GM12878 (cell line): ENCODE results near the gene TMEM238L. TPM values are rescaled to one million over a fixed set of nuclear protein-coding genes. Genes with fewer than 3 reads are reported as not detected.

Source experiments
- ATAC-seq: fragments of 200-7000 bp; cut with Tn5 transposase; 3 replicates; pipeline ENCODE4 v1.9.1; 2020; ENCODE audit warnings: mild to moderate bottlenecking, moderate library complexity
- BruUV-seq: library from RNA; stranded (reverse); fragments of 400-500 nt; replicated peaks from 2 replicates; lab custom pipeline; 2021; lab: Mats Ljungman, UMichigan
- CTCF ChIA-PET: fragments of 300-600 bp; sonication (Branson Sonifier 250); formaldehyde crosslinking; extraction: SDS; loops from one replicate; lab custom pipeline; 2021; ENCODE audit warnings: inconsistent platforms; lab: Yijun Ruan, JAX
- POLR2A ChIA-PET: fragments of 350-600 bp; formaldehyde crosslinking; extraction: SDS; loops from one replicate; lab custom pipeline; 2021; ENCODE audit warnings: inconsistent platforms; lab: Charles Lee
- RAD21 ChIA-PET: fragments of 300-600 bp; sonication (Branson Sonifier 250); formaldehyde crosslinking; loops from one replicate; lab custom pipeline; 2023; ENCODE audit warnings: antibody characterized with exemption; ENCODE audit not compliant: unreplicated experiment; lab: Charles Lee
- SMC1A ChIA-PET: fragments of 300-600 bp; sonication (Branson Sonifier 250); formaldehyde crosslinking; loops from one replicate; lab custom pipeline; 2023; ENCODE audit not compliant: unreplicated experiment, uncharacterized antibody; lab: Charles Lee
- DNase-seq: peaks from one replicate; pipeline ENCODE4 v3.0.0-alpha.2; 2011; ENCODE audit warnings: low read depth, low spot score
- FAIRE-seq: peaks from 3 replicates; lab custom pipeline; 2011; peaks lifted over from hg19 to GRCh38; lab: Jason Lieb, UNC
- H2AFZ ChIP-seq: 2 replicates; pipeline ENCODE4 v1.6.0; 2011; ENCODE audit warnings: low read depth, low read length, control low read depth; ENCODE audit not compliant: control insufficient read depth
- H3K27ac ChIP-seq: 2 replicates; pipeline ENCODE4 v1.5.1; 2011; ENCODE audit warnings: control low read depth; ENCODE audit not compliant: control insufficient read depth, insufficient read depth
- H3K27me3 ChIP-seq, 2 experiments: replicated peaks in 1 of 2; 2 replicates each; pipeline versions ENCODE4 v1.6.0 to v1.6.1; 2011; ENCODE audit warnings: low read length in 1 of 2; ENCODE audit not compliant: control insufficient read depth in 2 of 2, insufficient read depth in 2 of 2
- H3K36me3 ChIP-seq, 2 experiments: 2 replicates each; pipeline ENCODE4 v1.5.1; 2011; ENCODE audit warnings: low read length in 1 of 2; ENCODE audit not compliant: control insufficient read depth in 2 of 2, insufficient read depth in 2 of 2
- H3K4me1 ChIP-seq: 2 replicates; pipeline ENCODE4 v1.6.1; 2011; ENCODE audit warnings: mild to moderate bottlenecking, low read length, moderate library complexity, mixed read lengths; ENCODE audit not compliant: control insufficient read depth, insufficient read depth
- H3K4me2 ChIP-seq: 2 replicates; pipeline ENCODE4 v1.6.0; 2011; ENCODE audit warnings: control low read depth; ENCODE audit not compliant: control insufficient read depth, insufficient read depth
- H3K4me3 ChIP-seq: fragments of 200-600 bp; sonication (generic); 2 replicates; pipeline ENCODE4 v1.5.1; 2016
- H3K79me2 ChIP-seq: 2 replicates; pipeline ENCODE4 v1.6.0; 2011; ENCODE audit warnings: low read length; ENCODE audit not compliant: control insufficient read depth, insufficient read depth
- H3K9ac ChIP-seq: 2 replicates; pipeline ENCODE4 v1.8.0; 2011; ENCODE audit warnings: low read length, control low read depth, mixed read lengths; ENCODE audit not compliant: control insufficient read depth, insufficient read depth
- H3K9me3 ChIP-seq: replicated peaks from 3 replicates; pipeline ENCODE4 v1.5.1; 2011; ENCODE audit warnings: mild to moderate bottlenecking, low read length; ENCODE audit not compliant: control insufficient read depth, insufficient read depth
- H4K20me1 ChIP-seq: 2 replicates; pipeline ENCODE4 v1.6.0; 2011; ENCODE audit not compliant: control insufficient read depth, insufficient read depth
- ASH2L ChIP-seq: fragments of 300-600, 200-600 bp; sonication (generic); IDR thresholded peaks from 2 replicates; pipeline ENCODE4 v1.6.1; 2017; ENCODE audit warnings: low read depth, mild to moderate bottlenecking, borderline replicate concordance
- BMI1 ChIP-seq: fragments of 450-650 bp; IDR thresholded peaks from 2 replicates; pipeline ENCODE4 v1.6.1; 2016; ENCODE audit warnings: mild to moderate bottlenecking, moderate library complexity, borderline replicate concordance
- CREM ChIP-seq: IDR thresholded peaks from 2 replicates; pipeline ENCODE4 v1.6.1; 2014; ENCODE audit warnings: antibody characterized with exemption, low read depth
- EP300 ChIP-seq, 2 experiments: fragments of 150-350 bp in 1 of 2; IDR thresholded peaks; 2 replicates each; pipeline ENCODE4 v1.6.1; 2011 to 2012; ENCODE audit warnings: low read depth in 2 of 2, low read length in 2 of 2, borderline replicate concordance in 1 of 2, improper control_type of control experiment in 1 of 2, inconsistent platforms in 1 of 2; ENCODE audit not compliant: control insufficient read depth in 1 of 2
- FOS ChIP-seq: IDR thresholded peaks from 3 replicates; pipeline ENCODE4 v1.6.1; 2011; ENCODE audit warnings: borderline replicate concordance; ENCODE audit not compliant: insufficient read length; ENCODE audit errors: extremely low read depth
- FOXK2 ChIP-seq: fragments of 450-650 bp; IDR thresholded peaks from 2 replicates; pipeline ENCODE4 v1.6.1; 2017; ENCODE audit warnings: mild to moderate bottlenecking, moderate library complexity
- HCFC1 ChIP-seq: fragments of 150-350 bp; IDR thresholded peaks from 2 replicates; pipeline ENCODE4 v1.6.1; 2014; ENCODE audit warnings: low read length
- POLR2AphosphoS2 ChIP-seq: IDR thresholded peaks from 2 replicates; pipeline ENCODE4 v1.6.1; 2011; ENCODE audit warnings: low read depth, mild to moderate bottlenecking, low read length, improper control_type of control experiment, moderate library complexity
- RBBP5 ChIP-seq: fragments of 200-600 bp; sonication (generic); conservative IDR thresholded peaks from 2 replicates; pipeline ENCODE4 v1.6.1; 2016
- RCOR1 ChIP-seq: conservative IDR thresholded peaks from 2 replicates; pipeline ENCODE4 v1.6.1; 2012; ENCODE audit warnings: low read depth, low read length, improper control_type of control experiment
- RUNX3 ChIP-seq: IDR thresholded peaks from 2 replicates; pipeline ENCODE4 v1.6.1; 2012; ENCODE audit warnings: low read length, inconsistent platforms
- STAT3 ChIP-seq: IDR thresholded peaks from 2 replicates; pipeline ENCODE4 v1.6.1; 2011; ENCODE audit warnings: low read depth, low read length, improper control_type of control experiment
- SUPT20H ChIP-seq: IDR thresholded peaks from 2 replicates; pipeline ENCODE4 v1.6.1; 2011; ENCODE audit warnings: low read depth, mild to moderate bottlenecking, low read length, moderate library complexity, borderline replicate concordance; ENCODE audit not compliant: control insufficient read depth
- ZNF24 ChIP-seq: fragments of 450-650 bp; IDR thresholded peaks from 2 replicates; pipeline ENCODE4 v1.6.1; 2017; ENCODE audit warnings: antibody characterized with exemption, mild to moderate bottlenecking
- ZNF622 ChIP-seq: fragments of 450-650 bp; IDR thresholded peaks from 2 replicates; pipeline ENCODE4 v1.6.1; 2017; ENCODE audit warnings: mild to moderate bottlenecking, inconsistent platforms
- WGBS: methylation state at CpG from one replicate; pipeline ENCODE4 v1.1.6; 2016; ENCODE audit warnings: low lambda C conversion rate; ENCODE audit not compliant: insufficient replicate concordance, insufficient coverage; ENCODE audit errors: missing lambda C conversion rate; 5-methylcytosine and 5-hydroxymethylcytosine counted together
- in situ Hi-C: fragments of 300-500 bp; cut with MboI; formaldehyde crosslinking; loops from 9 replicates; pipeline ENCODE4 v1.14.3; 2018; ENCODE audit warnings: mixed read lengths
- intact Hi-C: fragments of 100-400 bp; cut with micrococcal nuclease; formaldehyde crosslinking; loops from one replicate; pipeline ENCODE4 v1.14.2; 2022; ENCODE audit not compliant: unreplicated experiment
- polyA plus RNA-seq, 11 experiments: library from polyadenylated mRNA; depleted of rRNA in 4 of 11; unstranded in 6 of 11; stranded (reverse) in 5 of 11; fragments of >200 nt; fragmentation: Nextera tagmentation in 4 of 11; fragmentation: Illumina TruSeq in 1 of 11; extraction: Ambion mirVana in 4 of 11; extraction: Trizol in 1 of 11; gene quantifications; 1 replicate in 1 of 11; 2 replicates in 10 of 11; pipeline versions ENCODE4 v1.2.1 to v1.2.3, GENCODE V29; 2011 to 2016; ENCODE audit warnings: inconsistent platforms in 2 of 11, missing spikeins in 2 of 11, low read depth in 1 of 11
- total RNA-seq, 4 experiments: library from RNA; depleted of rRNA in 3 of 4; stranded (reverse); fragments of >200 nt in 3 of 4; fragmentation: Illumina TruSeq in 1 of 4; extraction: Trizol in 1 of 4; gene quantifications; 2 replicates each; pipeline versions ENCODE4 v1.2.1 to v1.2.3, GENCODE V29; 2013 to 2021
- TF ChIP-seq, protein P1 (sequence below): fragments of 450-650 bp; IDR thresholded peaks from 2 replicates; pipeline ENCODE4 v1.6.1; 2016; ENCODE audit warnings: mild to moderate bottlenecking
- TF ChIP-seq, protein P2 (sequence below): IDR thresholded peaks from 2 replicates; pipeline ENCODE4 v1.6.1; 2011; ENCODE audit warnings: borderline replicate concordance, low read depth, mild to moderate bottlenecking, moderate library complexity, low read length; ENCODE audit not compliant: insufficient read depth, poor library complexity, severe bottlenecking
- TF ChIP-seq, protein P3 (sequence below): fragments of 450-650 bp; conservative IDR thresholded peaks from 2 replicates; pipeline ENCODE4 v1.6.1; 2017; ENCODE audit warnings: mild to moderate bottlenecking, moderate library complexity
- TF ChIP-seq, protein P4 (sequence below): IDR thresholded peaks from 2 replicates; pipeline ENCODE4 v1.6.1; 2011; ENCODE audit warnings: mild to moderate bottlenecking, low read depth, low read length, moderate library complexity; ENCODE audit not compliant: insufficient replicate concordance

TMEM238L gene
- total and polyA plus RNA-seq, 10 of the 15 experiments (the other 5 are each of a cell fraction or from before 2014, with no cell fraction given) = not detected

DNA sequence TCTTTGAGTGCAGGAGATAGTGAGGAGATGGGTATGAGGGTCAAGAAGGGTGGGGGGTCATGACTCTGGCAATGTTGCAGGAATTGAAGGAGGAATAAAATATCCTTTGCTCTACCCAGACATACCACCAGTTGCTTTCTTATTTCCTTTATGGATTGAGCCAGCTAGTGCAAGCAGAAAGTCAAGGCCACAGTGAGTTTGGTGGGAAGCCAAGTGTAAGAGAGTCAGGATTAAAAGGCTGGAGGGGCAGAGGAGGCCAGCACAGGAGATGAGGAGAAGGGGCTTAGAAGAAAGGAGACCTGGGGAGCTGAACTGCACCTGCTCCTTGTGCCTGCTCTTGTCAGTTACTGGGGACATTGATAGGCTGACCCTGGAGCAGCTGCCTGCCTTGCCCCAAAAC lies 17.9 kb upstream of the TMEM238L start (continued):
- TF ChIP-seq, protein P1, sequence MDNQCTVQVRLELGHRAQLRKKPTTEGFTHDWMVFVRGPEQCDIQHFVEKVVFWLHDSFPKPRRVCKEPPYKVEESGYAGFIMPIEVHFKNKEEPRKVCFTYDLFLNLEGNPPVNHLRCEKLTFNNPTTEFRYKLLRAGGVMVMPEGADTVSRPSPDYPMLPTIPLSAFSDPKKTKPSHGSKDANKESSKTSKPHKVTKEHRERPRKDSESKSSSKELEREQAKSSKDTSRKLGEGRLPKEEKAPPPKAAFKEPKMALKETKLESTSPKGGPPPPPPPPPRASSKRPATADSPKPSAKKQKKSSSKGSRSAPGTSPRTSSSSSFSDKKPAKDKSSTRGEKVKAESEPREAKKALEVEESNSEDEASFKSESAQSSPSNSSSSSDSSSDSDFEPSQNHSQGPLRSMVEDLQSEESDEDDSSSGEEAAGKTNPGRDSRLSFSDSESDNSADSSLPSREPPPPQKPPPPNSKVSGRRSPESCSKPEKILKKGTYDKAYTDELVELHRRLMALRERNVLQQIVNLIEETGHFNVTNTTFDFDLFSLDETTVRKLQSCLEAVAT = no peak
- no peak for TF ChIP-seq CREM

DNA sequence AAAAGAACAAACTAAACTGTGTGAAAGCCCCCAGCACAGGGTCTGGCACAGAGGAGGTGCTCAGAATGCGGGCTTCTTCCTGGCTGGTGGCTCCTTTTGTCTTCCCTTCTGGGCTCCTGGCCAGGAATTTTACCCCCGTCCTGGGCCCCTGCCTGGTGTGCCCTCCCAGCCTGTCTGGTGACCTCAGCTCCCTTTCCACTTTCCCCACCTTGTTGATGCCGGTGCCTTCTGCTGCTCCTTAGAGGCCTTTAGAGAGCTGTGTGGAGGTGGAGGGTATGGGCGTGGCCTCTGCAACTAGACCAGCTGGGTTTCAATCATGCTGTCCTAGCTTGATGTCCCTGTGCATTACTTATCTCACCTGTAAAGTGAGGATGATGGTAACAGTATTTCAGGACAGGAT lies 17.2 kb upstream of the TMEM238L start:
- Histone ChIP-seq H3K4me1 (no peaks in the 10 kb centered on the region), H3K4me2 (no peak overlapping the region), H3K36me3 (no peaks in the 10 kb centered on the region), H3K79me2 (no peaks in the 10 kb centered on the region), H2AFZ (no peak overlapping the region), H4K20me1 (no peaks in the 10 kb centered on the region), H3K27ac (no peak overlapping the region), H3K27me3 (peaks cover 0 to 2% of the 10 kb centered on the region in 2 experiments; a peak in 1 of 4 replicates), H3K4me3 (no peak overlapping the region), H3K9ac (no peak overlapping the region), H3K9me3 (no peaks in the 10 kb centered on the region)
- in situ Hi-C loops (no loop called here), intact Hi-C loops (no loop called here)
- no peak for FAIRE-seq
- ATAC-seq = no peak
- SMC1A ChIA-PET = no interaction called here
- TF ChIP-seq ZNF24 = no peak
- TF ChIP-seq RUNX3 = no peak
- TF ChIP-seq POLR2AphosphoS2 = no peak
- no peak for TF ChIP-seq EP300 (IDR thresholded peaks at IDR 0.05; ENCODE audit: borderline replicate concordance in 1 of 2, control insufficient read depth in 1 of 2, low read depth in 2 of 2, low read length in 2 of 2)
- no peak for TF ChIP-seq ASH2L
- TF ChIP-seq BMI1 = no peak
- TF ChIP-seq ZNF622 = no peak
- TF ChIP-seq STAT3 = no peak
- TF ChIP-seq HCFC1 = no peak
- TF ChIP-seq, protein P2, sequence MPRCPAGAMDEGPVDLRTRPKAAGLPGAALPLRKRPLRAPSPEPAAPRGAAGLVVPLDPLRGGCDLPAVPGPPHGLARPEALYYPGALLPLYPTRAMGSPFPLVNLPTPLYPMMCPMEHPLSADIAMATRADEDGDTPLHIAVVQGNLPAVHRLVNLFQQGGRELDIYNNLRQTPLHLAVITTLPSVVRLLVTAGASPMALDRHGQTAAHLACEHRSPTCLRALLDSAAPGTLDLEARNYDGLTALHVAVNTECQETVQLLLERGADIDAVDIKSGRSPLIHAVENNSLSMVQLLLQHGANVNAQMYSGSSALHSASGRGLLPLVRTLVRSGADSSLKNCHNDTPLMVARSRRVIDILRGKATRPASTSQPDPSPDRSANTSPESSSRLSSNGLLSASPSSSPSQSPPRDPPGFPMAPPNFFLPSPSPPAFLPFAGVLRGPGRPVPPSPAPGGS = no peak
- TF ChIP-seq, protein P3, sequence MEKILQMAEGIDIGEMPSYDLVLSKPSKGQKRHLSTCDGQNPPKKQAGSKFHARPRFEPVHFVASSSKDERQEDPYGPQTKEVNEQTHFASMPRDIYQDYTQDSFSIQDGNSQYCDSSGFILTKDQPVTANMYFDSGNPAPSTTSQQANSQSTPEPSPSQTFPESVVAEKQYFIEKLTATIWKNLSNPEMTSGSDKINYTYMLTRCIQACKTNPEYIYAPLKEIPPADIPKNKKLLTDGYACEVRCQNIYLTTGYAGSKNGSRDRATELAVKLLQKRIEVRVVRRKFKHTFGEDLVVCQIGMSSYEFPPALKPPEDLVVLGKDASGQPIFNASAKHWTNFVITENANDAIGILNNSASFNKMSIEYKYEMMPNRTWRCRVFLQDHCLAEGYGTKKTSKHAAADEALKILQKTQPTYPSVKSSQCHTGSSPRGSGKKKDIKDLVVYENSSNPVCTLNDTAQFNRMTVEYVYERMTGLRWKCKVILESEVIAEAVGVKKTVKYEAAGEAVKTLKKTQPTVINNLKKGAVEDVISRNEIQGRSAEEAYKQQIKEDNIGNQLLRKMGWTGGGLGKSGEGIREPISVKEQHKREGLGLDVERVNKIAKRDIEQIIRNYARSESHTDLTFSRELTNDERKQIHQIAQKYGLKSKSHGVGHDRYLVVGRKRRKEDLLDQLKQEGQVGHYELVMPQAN = no peak
- no peak for TF ChIP-seq RBBP5
- TF ChIP-seq FOS = no peak
- TF ChIP-seq FOXK2 = no peak
- TF ChIP-seq RCOR1 = no peak
- no peak for TF ChIP-seq SUPT20H
- TF ChIP-seq, protein P4, sequence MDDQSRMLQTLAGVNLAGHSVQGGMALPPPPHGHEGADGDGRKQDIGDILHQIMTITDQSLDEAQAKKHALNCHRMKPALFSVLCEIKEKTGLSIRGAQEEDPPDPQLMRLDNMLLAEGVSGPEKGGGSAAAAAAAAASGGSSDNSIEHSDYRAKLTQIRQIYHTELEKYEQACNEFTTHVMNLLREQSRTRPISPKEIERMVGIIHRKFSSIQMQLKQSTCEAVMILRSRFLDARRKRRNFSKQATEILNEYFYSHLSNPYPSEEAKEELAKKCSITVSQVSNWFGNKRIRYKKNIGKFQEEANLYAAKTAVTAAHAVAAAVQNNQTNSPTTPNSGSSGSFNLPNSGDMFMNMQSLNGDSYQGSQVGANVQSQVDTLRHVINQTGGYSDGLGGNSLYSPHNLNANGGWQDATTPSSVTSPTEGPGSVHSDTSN = no peak
- BruUV-seq = no TSS peak
- RAD21 ChIA-PET = no interaction called here
- CTCF ChIA-PET = no interaction called here
- POLR2A ChIA-PET = no interaction called here
- no peak for DNase-seq
- 0% methylated on average over 4 of the region's 4 CpGs for WGBS
